G401 (cell line): Measurements from ENCODE around the gene TRAPPC4. TPM values are rescaled to one million over a fixed set of nuclear protein-coding genes. Genes with fewer than 3 reads are reported as not detected.
"Not testable (repeated sequence)": the region's sequence is repeated elsewhere in the genome, so short reads cannot be mapped to it uniquely, and the experiment has no call there.

ENCODE experiments used
- DNase-seq: peaks from one replicate; pipeline ENCODE4 v3.0.0-alpha.2; 2015; ENCODE audit warnings: low spot score
- in situ Hi-C: cut with HindIII; loops from 2 replicates; pipeline ENCODE4 v1.10.0; 2016; ENCODE audit warnings: low sequenced_read_pairs, mixed read lengths
- total RNA-seq: library from RNA; depleted of rRNA; stranded (reverse); fragments of >200 nt; shearing (Covaris generic); gene quantifications from 2 replicates; pipeline ENCODE4 v1.2.3, GENCODE V29; 2014

The TRAPPC4 gene
- total RNA-seq, 1 experiment from 2014 or later = 97.7 TPM

DNA sequence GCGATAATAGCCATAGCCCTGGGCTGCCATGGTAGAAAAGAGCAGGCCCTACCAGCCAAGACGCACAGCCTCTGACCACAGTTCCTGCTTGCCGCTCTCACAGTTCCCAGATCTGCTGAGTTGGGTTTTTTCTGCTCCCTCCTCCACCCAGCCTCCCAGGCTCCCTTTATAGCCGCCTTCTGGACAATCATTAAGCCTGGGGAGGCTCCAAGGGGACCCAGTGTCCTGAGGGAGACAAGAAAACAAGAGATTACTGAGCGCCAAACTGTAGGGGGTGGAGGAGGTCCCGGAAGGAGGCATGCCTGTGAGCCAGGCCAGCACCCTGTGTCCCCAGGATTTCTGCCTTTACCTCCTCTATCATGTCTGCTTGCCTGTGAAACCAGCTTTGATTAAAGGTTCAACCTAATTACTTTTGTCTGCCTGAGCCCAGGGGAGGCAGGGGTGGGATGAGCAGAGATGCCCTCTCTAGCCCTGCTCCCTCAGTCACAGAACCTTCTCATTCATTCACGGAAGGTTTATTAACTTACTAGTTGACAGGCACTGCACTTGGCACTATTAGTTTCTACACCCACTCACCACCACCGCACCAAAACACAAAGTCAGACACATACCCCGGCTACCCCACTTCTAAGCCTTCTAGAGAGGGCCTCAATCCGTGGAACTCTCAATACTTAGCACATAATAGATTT, 10.9 kb downstream of the TRAPPC4 start:
- DNase-seq = peak; percentile 40
- in situ Hi-C loops = no loop called here

- DNase-seq = no peak
- in situ Hi-C loops = no loop called here
These were observed 11.4 kb downstream of the TRAPPC4 start for GRCh38 chr11:119030029-119030328.

DNA sequence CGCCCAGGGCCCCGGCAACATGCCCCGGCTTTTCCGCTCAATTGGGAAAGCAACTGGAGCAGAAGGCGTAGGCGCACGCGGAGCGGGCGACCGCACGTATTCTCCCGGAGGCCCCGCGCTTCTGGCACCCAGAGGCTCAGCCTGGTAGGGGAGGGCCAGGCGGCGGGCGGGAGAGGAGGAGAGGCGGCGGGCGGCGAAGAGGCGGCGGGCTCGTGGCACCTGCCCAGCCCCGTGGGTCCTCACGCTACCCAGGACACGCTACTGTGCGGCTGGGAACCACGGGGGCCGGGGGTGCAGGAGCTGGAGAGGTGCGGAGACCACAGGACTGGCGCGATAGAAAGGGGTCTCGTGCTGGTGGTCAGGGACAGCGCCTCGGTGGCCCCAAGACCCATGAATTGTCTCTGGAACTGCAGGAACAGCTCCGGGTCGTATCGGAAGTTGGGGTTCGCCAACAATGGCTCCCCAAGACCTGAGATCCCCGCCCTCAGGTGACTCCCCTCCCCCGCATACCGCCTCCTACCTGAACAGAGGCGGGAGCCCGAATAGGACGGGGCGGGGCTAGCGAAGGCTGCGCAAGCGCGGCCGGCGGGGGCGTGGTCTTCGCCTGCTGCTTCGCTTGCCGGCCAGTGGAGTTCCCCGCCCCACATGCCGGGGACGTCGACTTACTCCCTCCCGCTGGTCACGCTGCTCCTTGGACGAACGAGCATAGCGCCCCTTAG, 11.9 kb downstream of the TRAPPC4 start, which contains the start of gene SLC37A4:
Gene SLC37A4 (minus strand): TSS at position 549 of the 719 bp plus-strand sequence.
- in situ Hi-C loops = no loop called here
- peak; percentile 98 for DNase-seq

DNA sequence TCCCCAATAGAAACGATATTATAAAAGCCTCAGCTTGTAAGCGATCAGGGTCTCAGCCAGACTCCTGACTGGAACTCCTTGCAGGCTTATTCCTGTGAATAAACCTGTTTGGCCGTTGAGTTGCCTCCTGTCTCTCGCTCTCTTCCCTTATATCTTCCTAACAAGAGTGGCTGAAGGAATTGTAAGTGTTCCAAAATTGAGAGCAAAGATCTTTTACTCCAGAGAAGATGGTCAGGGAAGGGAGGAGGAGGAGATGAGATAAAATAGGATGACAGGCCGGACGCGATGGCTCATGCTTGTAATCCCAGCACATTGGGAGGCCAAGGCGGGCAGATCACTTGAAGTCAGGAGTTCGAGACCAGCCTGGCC, 13.3 kb downstream of the TRAPPC4 start:
- DNase-seq = no peak
- in situ Hi-C loops = no loop called here

- in situ Hi-C loops, DNase-seq: not testable (repeated sequence)
These were observed 14.9 kb downstream of the TRAPPC4 start for GRCh38 chr11:119033421-119033820.

DNA sequence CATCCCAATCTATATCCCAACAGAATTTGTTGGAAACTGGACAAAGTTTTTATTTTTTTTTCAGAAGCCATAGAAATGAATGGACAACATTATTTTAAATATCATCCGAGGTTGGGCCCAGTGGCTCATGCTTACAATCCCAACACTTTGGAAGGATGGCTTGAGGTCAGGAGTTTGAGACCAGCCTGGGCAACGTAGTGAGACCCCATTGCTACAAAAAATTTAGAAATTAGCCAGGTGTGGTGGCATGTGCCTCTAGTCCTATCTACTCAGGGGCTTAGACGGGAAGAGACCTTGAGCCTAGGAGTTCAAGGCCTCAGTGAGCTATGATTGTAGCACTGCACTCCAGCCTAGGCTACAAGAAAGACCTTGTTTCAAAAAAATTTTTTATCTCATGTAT, 16.2 kb downstream of the TRAPPC4 start:
- in situ Hi-C loops = no loop called here
- no peak for DNase-seq

DNA sequence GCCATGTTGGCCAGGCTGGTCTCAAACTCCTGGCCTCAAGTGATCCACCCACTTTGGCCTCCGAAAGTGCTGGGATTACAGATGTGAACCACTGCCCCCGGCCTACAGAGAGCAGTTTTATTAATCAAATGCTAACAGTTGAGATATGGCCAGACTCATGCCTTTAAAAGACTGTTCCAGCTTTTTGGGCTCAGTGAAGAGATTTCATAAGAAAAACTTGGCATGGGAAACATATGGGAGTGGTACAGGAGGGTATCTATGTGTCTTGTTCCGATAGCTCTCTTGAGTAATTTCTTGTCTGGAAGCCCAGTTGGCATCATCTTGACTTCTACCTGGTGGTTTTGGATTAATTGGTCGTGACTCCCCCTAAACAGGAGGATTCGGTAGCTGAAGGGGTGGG, 20.3 kb downstream of the TRAPPC4 start:
- in situ Hi-C loops = no loop called here

DNA sequence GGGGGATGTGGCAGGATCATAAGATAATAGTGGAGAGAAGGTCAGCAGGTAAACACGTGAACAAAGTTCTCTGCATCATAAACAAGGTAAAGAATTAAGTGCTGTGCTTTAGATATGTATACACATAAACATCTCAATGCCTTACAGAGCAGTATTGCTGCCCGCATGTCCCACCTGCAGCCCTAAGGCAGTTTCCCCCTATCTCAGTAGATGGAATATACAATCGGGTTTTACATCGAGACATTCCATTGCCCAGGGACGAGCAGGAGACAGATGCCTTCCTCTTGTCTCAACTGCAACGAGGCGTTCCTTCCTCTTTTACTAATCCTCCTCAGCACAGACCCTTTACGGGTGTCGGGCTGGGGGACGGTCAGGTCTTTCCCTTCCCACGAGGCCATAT, 20.9 kb downstream of the TRAPPC4 start:
- DNase-seq, in situ Hi-C loops: not testable (repeated sequence)

More for the DNA sequence above, 20.3 kb downstream of the TRAPPC4 start:
- DNase-seq = no peak

DNA sequence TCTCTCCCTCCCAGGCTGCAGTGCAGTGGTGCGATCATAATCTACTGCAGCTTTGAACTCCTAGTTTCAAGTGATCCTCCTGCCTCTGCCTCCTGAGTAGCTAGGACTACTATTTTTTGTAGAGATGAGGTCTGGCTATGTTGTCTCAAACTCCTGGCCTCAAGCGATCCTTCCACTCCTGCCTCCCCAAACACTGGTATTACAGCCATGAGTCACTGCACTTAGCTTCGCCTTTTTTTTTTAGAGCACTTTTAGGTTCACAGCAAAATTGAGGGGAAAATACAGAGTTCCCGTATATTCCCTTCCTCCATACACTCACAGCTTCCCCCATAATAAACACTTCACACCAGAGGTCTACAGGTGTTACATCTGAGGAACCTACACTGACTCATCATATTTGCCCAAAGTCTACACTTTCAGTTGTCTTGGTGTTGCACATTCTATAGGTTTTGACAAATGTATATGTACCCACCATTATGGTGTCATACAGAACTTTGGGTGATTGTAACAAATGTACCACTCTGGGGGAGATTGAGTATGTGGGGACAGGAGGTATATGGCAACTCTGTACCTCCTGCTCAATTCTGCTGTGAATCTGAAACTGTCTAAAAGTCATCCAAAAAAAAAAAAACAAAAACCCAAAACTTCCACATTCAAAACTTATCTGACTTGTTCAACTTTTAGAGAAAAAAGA, 23.4 kb downstream of the TRAPPC4 start:
- in situ Hi-C loops = no loop called here
- DNase-seq = no peak

DNA sequence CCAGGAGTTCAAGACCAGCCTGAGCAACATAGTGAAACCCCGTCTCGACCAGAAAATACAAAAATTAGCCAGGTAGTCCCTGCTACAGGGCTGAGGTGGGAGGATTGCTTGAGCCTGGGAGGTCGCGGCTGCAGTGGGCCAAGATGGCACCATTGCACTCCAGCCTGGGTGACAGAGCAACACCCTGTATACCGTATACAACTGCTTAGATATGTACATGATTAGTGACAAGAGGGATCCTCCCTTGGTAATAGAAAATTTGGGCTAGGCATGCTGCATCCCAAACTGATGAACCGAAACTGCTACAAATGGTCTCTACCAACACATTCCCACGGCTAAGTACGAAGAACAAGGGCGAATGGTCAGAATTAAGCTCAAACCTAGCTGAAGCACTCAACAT, 24.4 kb downstream of the TRAPPC4 start:
- in situ Hi-C loops = no loop called here
- no peak for DNase-seq

DNA sequence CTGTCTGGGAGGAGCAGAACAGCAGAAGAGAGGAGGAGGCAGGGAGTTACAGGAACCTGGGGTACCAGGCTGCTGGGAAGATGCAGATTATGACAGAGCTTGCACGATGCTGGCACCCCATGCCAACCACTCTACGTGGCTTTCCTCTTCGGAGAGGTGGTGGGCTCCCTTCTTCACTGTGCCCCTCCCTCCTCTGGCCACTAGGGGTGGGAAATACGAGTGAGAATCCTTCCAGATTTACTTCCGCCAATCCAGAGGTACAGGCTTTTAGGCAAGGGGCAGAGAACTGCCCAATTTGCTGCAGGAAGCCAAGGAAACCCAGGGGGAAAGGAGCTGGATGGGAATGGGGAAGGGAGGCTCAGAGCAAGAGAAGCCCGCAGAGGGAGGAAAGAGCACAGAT, 26.1 kb downstream of the TRAPPC4 start:
- DNase-seq = no peak
- in situ Hi-C loops = no loop called here

DNA sequence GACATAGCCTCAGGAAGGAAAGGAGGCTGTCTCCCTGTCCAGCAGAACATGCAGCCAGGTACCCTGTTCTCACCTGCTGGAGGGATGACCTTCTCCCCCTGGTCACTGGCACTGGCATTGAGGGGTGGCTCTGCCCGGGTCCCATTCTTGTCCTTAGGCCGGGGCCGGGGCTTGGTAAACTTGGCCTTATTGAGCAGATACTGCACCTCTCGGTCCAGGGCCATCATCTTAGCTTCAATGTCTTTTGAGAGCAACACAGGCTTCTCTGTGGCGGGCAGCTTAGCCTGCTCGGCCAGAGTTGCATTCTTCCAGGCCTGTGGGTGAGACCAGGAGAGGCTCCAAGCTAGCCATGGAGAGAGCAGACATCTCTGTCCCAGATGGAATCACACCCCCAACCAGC, 27.9 kb downstream of the TRAPPC4 start:
- no peak for DNase-seq
- in situ Hi-C loops = no loop called here

GRCh38 chr11:119047205-119047604, 28.6 kb downstream of the TRAPPC4 start:
- no peak for DNase-seq
- in situ Hi-C loops = no loop called here

GRCh38 chr11:119048644-119049043, 30.1 kb downstream of the TRAPPC4 start:
- in situ Hi-C loops = no loop called here
- no peak for DNase-seq

- in situ Hi-C loops = no loop called here
- DNase-seq = no peak
These were observed 30.5 kb downstream of the TRAPPC4 start for GRCh38 chr11:119049081-119049480.

GRCh38 chr11:119051440-119052162, 33.0 kb downstream of the TRAPPC4 start:
- no peak for DNase-seq
- in situ Hi-C loops = no loop called here

DNA sequence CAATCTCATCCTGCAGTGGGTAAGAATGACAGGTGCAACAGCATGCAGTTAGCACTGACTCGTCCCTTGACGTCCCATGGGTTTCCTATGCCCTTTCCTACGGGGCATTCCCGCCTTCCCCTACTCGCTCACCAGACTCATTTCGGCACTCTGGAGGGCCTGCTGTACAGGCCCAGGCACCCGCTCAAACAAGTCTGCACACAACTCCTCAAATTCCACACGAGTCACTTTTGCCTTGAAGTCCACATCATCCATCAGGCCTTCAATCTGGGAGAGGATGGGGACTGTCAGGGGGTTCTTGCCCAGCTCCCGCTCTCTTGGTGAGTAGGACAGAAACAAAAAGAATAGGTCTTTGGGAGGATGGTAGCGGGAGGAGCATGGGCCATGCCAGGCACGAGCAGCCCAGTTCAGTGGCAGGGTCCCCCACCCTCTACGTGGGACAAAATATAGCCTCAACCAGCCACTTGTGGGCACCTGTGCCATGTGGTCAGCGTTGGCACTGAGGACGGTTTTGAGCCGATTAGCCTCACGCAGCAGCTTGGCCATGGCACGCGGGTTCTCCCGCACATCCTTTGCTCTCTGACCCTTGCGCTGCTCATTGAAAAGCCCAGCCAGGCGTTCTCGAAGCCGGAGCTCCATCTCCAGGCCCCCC, 33.7 kb downstream of the TRAPPC4 start:
- in situ Hi-C loops = no loop called here

GRCh38 chr11:119054418-119054817, 35.9 kb downstream of the TRAPPC4 start:
- no peak for DNase-seq
- in situ Hi-C loops = no loop called here

More for the DNA sequence above, 33.7 kb downstream of the TRAPPC4 start:
- no peak for DNase-seq

GRCh38 chr11:119055901-119056300, 37.3 kb downstream of the TRAPPC4 start:
- DNase-seq = peak; percentile 14
- in situ Hi-C loops = no loop called here
